HFFc6 (cell line): Measurements from ENCODE around the gene PHETA1. TPM values are rescaled to one million over a fixed set of nuclear protein-coding genes. Genes with fewer than 3 reads are reported as not detected.
"Not testable (repeated sequence)": the region's sequence is repeated elsewhere in the genome, so short reads cannot be mapped to it uniquely, and the experiment has no call there.

Experiments
- DNase-seq: peaks from one replicate; pipeline ENCODE4 v3.0.0-alpha.2; 2018
- H3K27ac Mint-ChIP-seq: 2 replicates; pipeline ENCODE4 v1.8.0; 2020; ENCODE audit warnings: mild to moderate bottlenecking, mixed read lengths
- H3K27me3 Mint-ChIP-seq: 2 replicates; pipeline ENCODE4 v1.8.0; 2021; ENCODE audit warnings: mild to moderate bottlenecking, moderate library complexity, mixed read lengths; ENCODE audit not compliant: insufficient read depth
- H3K36me3 Mint-ChIP-seq: 2 replicates; pipeline ENCODE4 v1.8.0; 2021; ENCODE audit warnings: low read depth, mixed read lengths
- H3K4me1 Mint-ChIP-seq: 2 replicates; pipeline ENCODE4 v1.8.0; 2020; ENCODE audit warnings: low read depth, mixed read lengths
- H3K4me3 Mint-ChIP-seq: 2 replicates; pipeline ENCODE4 v1.8.0; 2020; ENCODE audit warnings: mild to moderate bottlenecking, moderate library complexity, mixed read lengths
- H3K9me3 Mint-ChIP-seq: 2 replicates; pipeline ENCODE4 v1.8.0; 2020; ENCODE audit warnings: mild to moderate bottlenecking, mixed read lengths
- CTCF ChIP-seq: fragments of 200-600 bp; sonication (generic); IDR thresholded peaks from 2 replicates; pipeline ENCODE4 v1.5.0; 2021; ENCODE audit warnings: antibody characterized with exemption, mild to moderate bottlenecking
- total RNA-seq, 6 experiments: library from RNA; stranded (reverse); fragmentation: NEBNext Ultra II Directional; extraction: Animal tissue kit (Norgen Biotek cat#: 25700); gene quantifications; 2 replicates in 1 of 6; 3 replicates in 5 of 6; pipeline ENCODE4 v1.2.3, GENCODE V29; 2021

The PHETA1 gene
- total RNA-seq, 6 experiments from 2014 or later: 11.5 to 15.0 (median 14.0) TPM

GRCh38 chr12:111406474-111407376 lies 37.8 kb upstream of the PHETA1 start:
- Mint-ChIP-seq H3K4me1 (peaks cover 53% of the 10 kb centered on the region), H3K36me3 (peaks cover 6% of the 10 kb centered on the region; the same call in 1 of the 2 replicates), H3K4me3 (peak overlapping the region; percentile 95), H3K27ac (peak overlapping the region; percentile 97), H3K9me3 (no peaks in the 10 kb centered on the region), H3K27me3 (no peaks in the 10 kb centered on the region; the same call in 1 of the 2 replicates)
- DNase-seq: no peak
- no peak for TF ChIP-seq CTCF

GRCh38 chr12:111405859-111406473 lies 37.1 kb upstream of the PHETA1 start, which contains the start of gene SH2B3:
SH2B3 (plus strand) TSS chr12:111405923; CDS start chr12:111418146, 12,223 bp downstream.
- Mint-ChIP-seq H3K27me3 (no peaks in the 10 kb centered on the region; the same call in 1 of the 2 replicates), H3K36me3 (peaks cover 6% of the 10 kb centered on the region; the same call in 1 of the 2 replicates)
- DNase-seq: peak; percentile 47

GRCh38 chr12:111405149-111405858 lies 36.4 kb upstream of the PHETA1 start:
- H3K27ac Mint-ChIP-seq: peak overlapping the region; percentile 68
- H3K9me3 Mint-ChIP-seq: no peaks in the 10 kb centered on the region
- peak; percentile 84 for TF ChIP-seq CTCF
- H3K4me1 Mint-ChIP-seq: peaks cover 42% of the 10 kb centered on the region
- peaks cover 6% of the 10 kb centered on the region; the same call in 1 of the 2 replicates for H3K36me3 Mint-ChIP-seq
- peak; percentile 86 for DNase-seq
- peak overlapping the region; percentile 88 for H3K4me3 Mint-ChIP-seq
- H3K27me3 Mint-ChIP-seq: peaks cover 1% of the 10 kb centered on the region

More at GRCh38 chr12:111405859-111406473, 37.1 kb upstream of the PHETA1 start, which contains the start of gene SH2B3:
- H3K27ac Mint-ChIP-seq: peak within 1 kb of the TSS; percentile 97
- peaks cover 48% of the 10 kb centered on the region for H3K4me1 Mint-ChIP-seq
- no peaks in the 10 kb centered on the region for H3K9me3 Mint-ChIP-seq
- peak within 1 kb of the TSS; percentile 95 for H3K4me3 Mint-ChIP-seq
- no peak for TF ChIP-seq CTCF

- H3K4me1 Mint-ChIP-seq: peaks cover 42% of the 10 kb centered on the region
- TF ChIP-seq CTCF: no peak
- H3K4me3 Mint-ChIP-seq: peak overlapping the region; percentile 88
- H3K9me3 Mint-ChIP-seq: no peaks in the 10 kb centered on the region
- H3K27me3 Mint-ChIP-seq: peaks cover 1% of the 10 kb centered on the region
- H3K27ac Mint-ChIP-seq: peak overlapping the region; percentile 71
- no peak for DNase-seq
- peaks cover 6% of the 10 kb centered on the region; the same call in 1 of the 2 replicates for H3K36me3 Mint-ChIP-seq
These were observed 35.7 kb upstream of the PHETA1 start for GRCh38 chr12:111404362-111405148.

- peaks cover 41% of the 10 kb centered on the region for H3K4me1 Mint-ChIP-seq
- not testable (repeated sequence) for H3K4me3 Mint-ChIP-seq
These were observed 33.6 kb upstream of the PHETA1 start for GRCh38 chr12:111402490-111402824.

More at GRCh38 chr12:111402490-111402824, 33.6 kb upstream of the PHETA1 start:
- not testable (repeated sequence) for H3K9me3 Mint-ChIP-seq, H3K36me3 Mint-ChIP-seq, DNase-seq, H3K27ac Mint-ChIP-seq, H3K27me3 Mint-ChIP-seq
